Measurements from ENCODE around the gene PHF20.
"Not testable (repeated sequence)": the region's sequence is repeated elsewhere in the genome, so short reads cannot be mapped to it uniquely, and the experiment has no call there.

Gene PHF20

GRCh38 chr20:35739294-35740163, 32.3 kb upstream of the PHF20 start:
- no peak for DNase-seq (ENCODE audit: low read depth)

GRCh38 chr20:35741892-35742740, 29.7 kb upstream of the PHF20 start, which contains the start of gene RBM39:
RBM39 (minus strand) TSS chr20:35742260; CDS start chr20:35740874, 1,386 bp downstream.
- DNase-seq (ENCODE audit: low read depth): peak; percentile 98

GRCh38 chr20:35742741-35743523, 28.9 kb upstream of the PHF20 start:
- DNase-seq (ENCODE audit: low read depth): no peak

- no peak for DNase-seq (ENCODE audit: low read depth)
These were observed 27.9 kb upstream of the PHF20 start for GRCh38 chr20:35743693-35744491.

- not testable (repeated sequence) for DNase-seq (ENCODE audit: low read depth)
These were observed 27.3 kb upstream of the PHF20 start for GRCh38 chr20:35744492-35744841.

GRCh38 chr20:35750611-35751010, 21.2 kb upstream of the PHF20 start:
- no peak for DNase-seq (ENCODE audit: low read depth)

- DNase-seq (ENCODE audit: low read depth): no peak
These were observed 15.4 kb upstream of the PHF20 start for GRCh38 chr20:35756404-35756803.

- no peak for DNase-seq (ENCODE audit: low read depth)
These were observed 14.6 kb upstream of the PHF20 start for GRCh38 chr20:35757098-35757705.

GRCh38 chr20:35761548-35761947, 10.3 kb upstream of the PHF20 start:
- not testable (repeated sequence) for DNase-seq (ENCODE audit: low read depth)

GRCh38 chr20:35762461-35762860, 9.4 kb upstream of the PHF20 start:
- no peak for DNase-seq (ENCODE audit: low read depth)

GRCh38 chr20:35764936-35765335, 6.9 kb upstream of the PHF20 start:
- DNase-seq (ENCODE audit: low read depth): not testable (repeated sequence)

GRCh38 chr20:35766843-35767242, 5.0 kb upstream of the PHF20 start:
- no peak for DNase-seq (ENCODE audit: low read depth)

GRCh38 chr20:35767683-35768481, 3.9 kb upstream of the PHF20 start:
- peak; percentile 38 for DNase-seq (ENCODE audit: low read depth)

- DNase-seq (ENCODE audit: low read depth): no peak
These were observed 2.8 kb upstream of the PHF20 start for GRCh38 chr20:35768731-35769664.

- DNase-seq (ENCODE audit: low read depth): no peak
These were observed 487 bp upstream of the PHF20 start for GRCh38 chr20:35771367-35771688.

- no peak for DNase-seq (ENCODE audit: low read depth)
These were observed 796 bp downstream of the PHF20 start for GRCh38 chr20:35772563-35773058.

GRCh38 chr20:35773154-35773751, 1.4 kb downstream of the PHF20 start:
- no peak for DNase-seq (ENCODE audit: low read depth)

GRCh38 chr20:35774391-35774790, 2.6 kb downstream of the PHF20 start:
- no peak for DNase-seq (ENCODE audit: low read depth)

All from stimulated activated CD8-positive, alpha-beta memory T cell treated with anti-CD3 and anti-CD28 coated beads, Interleukin-15, amount 100 ng/mL, for 1 hour (primary cell).